Measurements from ENCODE around the gene CUL9.

The CUL9 gene

GRCh38 chr6:43254846-43255245 is 72.8 kb downstream of the CUL9 start:
- no peak for DNase-seq (ENCODE audit: low read depth)
- TF ChIP-seq, protein P1, sequence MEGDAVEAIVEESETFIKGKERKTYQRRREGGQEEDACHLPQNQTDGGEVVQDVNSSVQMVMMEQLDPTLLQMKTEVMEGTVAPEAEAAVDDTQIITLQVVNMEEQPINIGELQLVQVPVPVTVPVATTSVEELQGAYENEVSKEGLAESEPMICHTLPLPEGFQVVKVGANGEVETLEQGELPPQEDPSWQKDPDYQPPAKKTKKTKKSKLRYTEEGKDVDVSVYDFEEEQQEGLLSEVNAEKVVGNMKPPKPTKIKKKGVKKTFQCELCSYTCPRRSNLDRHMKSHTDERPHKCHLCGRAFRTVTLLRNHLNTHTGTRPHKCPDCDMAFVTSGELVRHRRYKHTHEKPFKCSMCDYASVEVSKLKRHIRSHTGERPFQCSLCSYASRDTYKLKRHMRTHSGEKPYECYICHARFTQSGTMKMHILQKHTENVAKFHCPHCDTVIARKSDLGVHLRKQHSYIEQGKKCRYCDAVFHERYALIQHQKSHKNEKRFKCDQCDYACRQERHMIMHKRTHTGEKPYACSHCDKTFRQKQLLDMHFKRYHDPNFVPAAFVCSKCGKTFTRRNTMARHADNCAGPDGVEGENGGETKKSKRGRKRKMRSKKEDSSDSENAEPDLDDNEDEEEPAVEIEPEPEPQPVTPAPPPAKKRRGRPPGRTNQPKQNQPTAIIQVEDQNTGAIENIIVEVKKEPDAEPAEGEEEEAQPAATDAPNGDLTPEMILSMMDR (IDR thresholded peaks at IDR 0.05; ENCODE audit: low read depth, low read length, missing control alignments), result no peak
- no peak overlapping the region for H3K4me3 ChIP-seq (ENCODE audit: low read depth, low read length)
- in situ Hi-C loops (cut with HindIII; ENCODE audit: low sequenced_read_pairs), result no loop called here

DNA sequence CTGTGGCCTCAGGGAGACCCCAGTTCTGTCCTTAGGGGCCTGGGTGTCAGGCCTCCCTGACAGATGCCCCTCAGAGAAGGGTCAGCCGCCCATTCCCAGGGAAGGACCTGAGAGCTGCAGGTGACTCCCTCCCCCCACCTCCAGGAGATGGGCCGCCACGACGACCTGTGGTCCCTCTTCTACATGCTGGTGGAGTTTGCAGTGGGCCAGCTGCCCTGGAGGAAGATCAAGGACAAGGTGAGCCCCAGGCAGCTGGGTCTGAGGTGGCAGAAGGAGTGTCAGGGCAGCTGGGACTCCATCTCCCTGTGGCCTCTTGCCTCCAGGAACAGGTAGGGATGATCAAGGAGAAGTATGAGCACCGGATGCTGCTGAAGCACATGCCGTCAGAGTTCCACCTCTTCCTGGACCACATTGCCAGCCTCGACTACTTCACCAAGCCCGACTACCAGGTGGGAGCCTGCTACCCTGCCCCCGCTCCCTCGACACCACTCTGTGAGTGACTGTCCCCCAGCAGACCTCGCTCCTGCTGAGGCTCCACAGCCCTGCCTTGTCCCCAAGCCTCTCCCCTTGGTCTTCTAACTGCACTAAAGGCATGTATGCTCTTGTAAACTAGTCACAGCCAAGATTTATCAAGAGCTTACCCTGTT is 73.5 kb downstream of the CUL9 start:
- H3K4me3 ChIP-seq (ENCODE audit: low read depth, low read length), result no peak overlapping the region
- DNase-seq (ENCODE audit: low read depth), result no peak
- TF ChIP-seq, protein P1 (IDR thresholded peaks at IDR 0.05; ENCODE audit: low read depth, low read length, missing control alignments), result no peak
- in situ Hi-C loops (cut with HindIII; ENCODE audit: low sequenced_read_pairs), result no loop called here

GRCh38 chr6:43256670-43257366 is 74.8 kb downstream of the CUL9 start:
- TF ChIP-seq, protein P1 (IDR thresholded peaks at IDR 0.05; ENCODE audit: low read depth, low read length, missing control alignments), result no peak
- no peak overlapping the region for H3K4me3 ChIP-seq (ENCODE audit: low read depth, low read length)
- DNase-seq (ENCODE audit: low read depth), result no peak
- in situ Hi-C loops (cut with HindIII; ENCODE audit: low sequenced_read_pairs), result no loop called here

DNA sequence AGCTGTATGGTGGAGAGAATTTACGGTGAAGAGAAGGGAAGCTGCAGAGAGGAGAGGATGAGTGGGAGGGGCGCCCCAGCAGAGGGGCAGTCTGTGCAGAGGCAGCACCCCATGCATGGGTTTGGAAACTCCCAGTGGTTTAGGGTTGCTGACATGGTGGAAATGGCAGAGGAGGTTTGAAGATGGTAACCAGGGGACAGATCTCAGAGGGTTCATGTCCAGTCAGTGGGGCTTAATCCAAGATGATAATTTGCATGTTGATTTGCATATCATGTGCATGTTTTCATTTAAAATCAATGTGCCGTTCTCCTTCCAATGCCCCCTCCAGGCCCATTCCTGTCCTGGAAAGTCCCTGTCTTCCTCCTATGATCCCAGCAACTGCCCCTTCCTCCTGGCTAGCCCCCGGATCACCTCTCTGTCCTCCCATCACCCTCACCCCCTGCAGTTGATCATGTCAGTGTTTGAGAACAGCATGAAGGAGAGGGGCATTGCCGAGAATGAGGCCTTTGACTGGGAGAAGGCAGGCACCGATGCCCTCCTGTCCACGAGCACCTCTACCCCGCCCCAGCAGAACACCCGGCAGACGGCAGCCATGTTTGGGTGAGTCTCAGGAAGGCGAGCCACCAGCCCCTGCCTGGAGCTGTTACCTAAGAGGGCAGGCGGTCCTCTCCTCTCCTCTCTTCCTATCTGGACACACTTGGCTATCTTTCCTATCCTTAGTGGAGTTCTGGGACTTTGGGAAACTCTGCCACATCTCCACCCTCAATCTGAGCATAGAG is 75.6 kb downstream of the CUL9 start:
- DNase-seq (ENCODE audit: low read depth), result no peak
- no peak overlapping the region for H3K4me3 ChIP-seq (ENCODE audit: low read depth, low read length)
- in situ Hi-C loops (cut with HindIII; ENCODE audit: low sequenced_read_pairs), result no loop called here
- TF ChIP-seq, protein P1 (IDR thresholded peaks at IDR 0.05; ENCODE audit: low read depth, low read length, missing control alignments), result no peak

- DNase-seq (ENCODE audit: low read depth), result no peak
- TF ChIP-seq, protein P1 (IDR thresholded peaks at IDR 0.05; ENCODE audit: low read depth, low read length, missing control alignments), result no peak
- no peak overlapping the region for H3K4me3 ChIP-seq (ENCODE audit: low read depth, low read length)
- in situ Hi-C loops (cut with HindIII; ENCODE audit: low sequenced_read_pairs), result no loop called here
These were observed 76.2 kb downstream of the CUL9 start for GRCh38 chr6:43258180-43258579.

DNA sequence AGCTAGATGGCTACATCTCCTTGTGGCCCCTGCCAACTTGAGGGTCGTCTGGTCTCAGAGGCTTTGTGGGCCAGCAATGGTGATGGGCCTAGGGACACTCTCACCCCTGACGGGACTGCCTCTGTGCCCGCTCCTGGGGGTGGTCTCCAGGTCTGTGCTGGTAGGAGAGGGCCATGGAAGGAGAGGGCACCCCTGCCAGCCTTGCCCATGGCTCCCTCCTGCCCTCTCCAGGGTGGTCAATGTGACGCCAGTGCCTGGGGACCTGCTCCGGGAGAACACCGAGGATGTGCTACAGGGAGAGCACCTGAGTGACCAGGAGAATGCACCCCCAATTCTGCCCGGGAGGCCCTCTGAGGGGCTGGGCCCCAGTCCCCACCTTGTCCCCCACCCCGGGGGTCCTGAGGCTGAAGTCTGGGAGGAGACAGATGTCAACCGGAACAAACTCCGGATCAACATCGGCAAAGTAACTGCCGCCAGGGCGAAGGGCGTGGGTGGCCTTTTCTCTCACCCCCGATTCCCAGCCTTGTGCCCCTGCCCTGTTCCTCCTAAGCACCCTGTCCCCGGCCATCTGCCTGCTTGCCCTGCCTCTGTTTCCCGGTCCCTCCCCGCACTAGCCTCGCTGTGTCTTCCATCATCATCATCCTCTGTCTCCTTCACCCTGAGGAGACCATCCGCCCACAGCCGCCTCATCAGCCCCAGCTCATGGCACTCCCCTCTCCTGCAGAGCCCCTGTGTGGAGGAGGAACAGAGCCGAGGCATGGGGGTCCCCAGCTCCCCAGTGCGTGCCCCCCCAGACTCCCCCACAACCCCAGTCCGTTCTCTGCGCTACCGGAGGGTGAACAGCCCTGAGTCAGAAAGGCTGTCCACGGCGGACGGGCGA is 77.1 kb downstream of the CUL9 start:
- in situ Hi-C loops (cut with HindIII; ENCODE audit: low sequenced_read_pairs), result no loop called here
- H3K4me3 ChIP-seq (ENCODE audit: low read depth, low read length), result no peak overlapping the region
- TF ChIP-seq, protein P1 (IDR thresholded peaks at IDR 0.05; ENCODE audit: low read depth, low read length, missing control alignments), result no peak
- DNase-seq (ENCODE audit: low read depth), result no peak
